Memory B cell (primary cell): Measurements from ENCODE around the gene CSNK1A1L.

Source experiments
- ATAC-seq: fragments of 150-1000 bp; cut with Tn5 transposase; 2 replicates; pipeline ENCODE4 v1.10.0; 2021; ENCODE audit warnings: low read depth, mild to moderate bottlenecking, moderate library complexity
- DNase-seq, 2 donors: peaks; one replicate each; pipeline ENCODE4 v3.0.0; 2022; ENCODE audit warnings: low spot score in 2 of 2
- H3K27ac Mint-ChIP-seq: one replicate; pipeline ENCODE4 v1.8.0; 2022; ENCODE audit warnings: mild to moderate bottlenecking, moderate library complexity, mixed read lengths
- H3K27me3 Mint-ChIP-seq: one replicate; pipeline ENCODE4 v1.8.0; 2022; ENCODE audit warnings: mixed read lengths
- H3K36me3 Mint-ChIP-seq: one replicate; pipeline ENCODE4 v1.8.0; 2022; ENCODE audit warnings: mild to moderate bottlenecking, mixed read lengths
- H3K4me1 Mint-ChIP-seq: one replicate; pipeline ENCODE4 v1.8.0; 2022; ENCODE audit warnings: mixed read lengths
- H3K4me3 Mint-ChIP-seq: one replicate; pipeline ENCODE4 v1.8.0; 2022; ENCODE audit warnings: mild to moderate bottlenecking, moderate library complexity, mixed read lengths
- H3K9me3 Mint-ChIP-seq: one replicate; pipeline ENCODE4 v1.8.0; 2022; ENCODE audit warnings: mixed read lengths

Gene CSNK1A1L

DNA sequence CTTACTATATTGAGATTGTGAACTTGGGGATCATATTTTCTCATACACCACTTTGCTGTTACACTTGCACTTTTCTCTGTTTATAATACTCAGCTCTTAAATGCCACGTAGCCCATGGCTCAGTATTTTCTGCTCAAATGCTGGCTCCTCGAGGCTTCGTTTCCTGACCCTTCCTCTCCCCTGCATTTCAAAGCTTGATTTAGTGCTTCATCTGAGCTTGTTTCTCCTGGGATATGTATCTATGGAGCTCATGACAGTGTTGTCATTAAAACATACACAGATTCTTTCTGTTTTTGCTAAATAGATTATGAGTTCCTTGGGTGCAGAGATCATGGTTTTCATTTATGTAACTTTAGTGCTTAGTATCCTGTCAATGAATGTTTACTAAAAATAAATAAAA lies 11.4 kb downstream of the CSNK1A1L start:
- no peak overlapping the region for H3K27ac Mint-ChIP-seq
- H3K4me3 Mint-ChIP-seq, result no peak overlapping the region
- no peaks in the 10 kb centered on the region for H3K4me1 Mint-ChIP-seq
- no peak for DNase-seq
- H3K36me3 Mint-ChIP-seq, result no peaks in the 10 kb centered on the region
- ATAC-seq, result no peak
- no peaks in the 10 kb centered on the region for H3K9me3 Mint-ChIP-seq
- H3K27me3 Mint-ChIP-seq, result peaks cover 6% of the 10 kb centered on the region

DNA sequence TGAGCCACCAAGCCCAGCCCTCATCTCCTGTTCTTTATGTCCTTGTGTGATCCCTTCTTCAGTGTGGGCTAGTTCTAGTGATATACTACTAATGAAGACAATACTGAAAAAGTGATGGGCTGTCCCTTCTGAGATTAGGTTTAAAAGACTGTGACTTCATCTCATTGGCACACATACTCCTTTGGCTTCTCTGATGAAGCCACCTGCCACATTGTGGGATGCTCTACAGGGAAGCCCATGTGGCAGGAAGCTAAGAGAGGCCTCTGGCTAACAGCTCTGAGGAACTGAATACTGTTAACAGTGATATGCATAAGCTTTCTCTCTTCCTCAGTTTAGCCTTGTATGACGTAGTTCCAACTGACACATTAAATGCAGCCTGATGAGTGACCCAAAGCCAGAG lies 13.6 kb downstream of the CSNK1A1L start:
- H3K4me1 Mint-ChIP-seq, result no peaks in the 10 kb centered on the region
- DNase-seq (no peak), ATAC-seq (no peak)
- peaks cover 10% of the 10 kb centered on the region for H3K27me3 Mint-ChIP-seq
- H3K9me3 Mint-ChIP-seq, result no peaks in the 10 kb centered on the region
- H3K27ac Mint-ChIP-seq, result no peak overlapping the region
- H3K36me3 Mint-ChIP-seq, result no peaks in the 10 kb centered on the region
- H3K4me3 Mint-ChIP-seq, result no peak overlapping the region

DNA sequence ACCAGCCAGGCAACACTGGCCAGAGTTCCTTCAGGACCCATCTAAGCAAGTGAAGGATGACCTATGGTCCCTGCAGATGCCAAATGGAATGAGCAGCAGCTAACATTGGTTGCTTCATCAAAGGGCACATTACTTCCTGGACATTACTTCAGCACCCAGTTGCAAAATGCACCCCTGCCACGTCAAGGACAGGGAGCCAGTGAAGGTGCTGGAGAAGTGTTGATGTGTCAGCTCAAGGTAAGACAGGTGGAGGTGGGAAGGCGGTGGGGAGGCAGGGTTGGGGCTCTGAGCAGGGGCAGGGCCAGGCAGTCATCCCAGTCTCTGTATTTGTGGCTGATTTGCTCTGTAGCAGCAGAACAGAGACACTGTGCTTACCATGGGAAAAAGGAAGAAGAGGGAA lies 14.6 kb downstream of the CSNK1A1L start:
- H3K27me3 Mint-ChIP-seq, result peaks cover 13% of the 10 kb centered on the region

DNA sequence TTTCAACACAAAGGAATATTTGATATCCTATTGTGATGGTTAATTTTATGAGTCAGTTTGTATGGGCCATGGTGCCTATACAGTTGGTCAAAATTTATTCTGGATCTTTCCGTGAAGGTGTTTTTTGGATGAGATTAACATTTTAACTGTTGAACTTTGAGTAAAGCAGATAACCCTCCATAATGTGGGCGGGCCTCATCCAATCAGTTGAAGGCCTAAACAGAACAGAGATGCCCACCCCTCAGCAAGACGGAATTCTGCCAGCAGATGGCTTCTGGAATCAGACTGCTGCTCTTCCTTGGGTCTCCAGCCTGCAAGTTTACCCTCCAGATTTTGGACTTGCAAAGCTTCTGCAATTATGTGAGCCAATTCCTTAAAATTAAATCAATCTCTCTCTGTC lies 16.0 kb downstream of the CSNK1A1L start:
- H3K4me1 Mint-ChIP-seq, result no peaks in the 10 kb centered on the region
- H3K36me3 Mint-ChIP-seq, result no peaks in the 10 kb centered on the region
- no peak overlapping the region for H3K27ac Mint-ChIP-seq
- DNase-seq, result no peak
- H3K4me3 Mint-ChIP-seq, result no peak overlapping the region
- ATAC-seq, result no peak
- no peaks in the 10 kb centered on the region for H3K9me3 Mint-ChIP-seq
- H3K27me3 Mint-ChIP-seq, result peaks cover 13% of the 10 kb centered on the region

More for the DNA sequence above, 14.6 kb downstream of the CSNK1A1L start:
- Mint-ChIP-seq H3K27ac (no peak overlapping the region), H3K36me3 (no peaks in the 10 kb centered on the region), H3K4me1 (no peaks in the 10 kb centered on the region), H3K9me3 (no peaks in the 10 kb centered on the region), H3K4me3 (no peak overlapping the region)
- ATAC-seq (no peak), DNase-seq (no peak)

DNA sequence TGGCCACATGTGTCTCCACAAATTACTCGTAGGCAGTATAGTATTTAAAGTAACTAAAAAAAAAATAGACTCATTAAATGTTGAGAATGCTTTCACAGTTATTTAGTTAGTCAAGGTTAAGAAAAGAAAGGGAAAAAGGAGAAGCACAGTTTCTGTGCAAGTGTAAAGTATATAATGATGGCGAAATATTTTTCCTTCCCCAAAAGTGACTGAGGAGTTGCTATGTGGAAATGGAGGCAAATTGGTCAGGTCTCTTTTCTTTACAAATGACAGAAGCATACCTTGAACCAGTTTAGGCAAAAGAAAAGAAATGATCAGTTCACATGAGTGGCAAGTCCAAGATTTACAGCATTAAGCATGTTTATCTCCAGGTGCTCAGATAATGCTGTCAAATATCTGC lies 18.0 kb downstream of the CSNK1A1L start:
- DNase-seq (no peak), ATAC-seq (no peak)
- no peak overlapping the region for H3K4me3 Mint-ChIP-seq
- no peaks in the 10 kb centered on the region for H3K4me1 Mint-ChIP-seq
- no peaks in the 10 kb centered on the region for H3K36me3 Mint-ChIP-seq
- no peaks in the 10 kb centered on the region for H3K9me3 Mint-ChIP-seq
- peaks cover 13% of the 10 kb centered on the region for H3K27me3 Mint-ChIP-seq
- H3K27ac Mint-ChIP-seq, result no peak overlapping the region

DNA sequence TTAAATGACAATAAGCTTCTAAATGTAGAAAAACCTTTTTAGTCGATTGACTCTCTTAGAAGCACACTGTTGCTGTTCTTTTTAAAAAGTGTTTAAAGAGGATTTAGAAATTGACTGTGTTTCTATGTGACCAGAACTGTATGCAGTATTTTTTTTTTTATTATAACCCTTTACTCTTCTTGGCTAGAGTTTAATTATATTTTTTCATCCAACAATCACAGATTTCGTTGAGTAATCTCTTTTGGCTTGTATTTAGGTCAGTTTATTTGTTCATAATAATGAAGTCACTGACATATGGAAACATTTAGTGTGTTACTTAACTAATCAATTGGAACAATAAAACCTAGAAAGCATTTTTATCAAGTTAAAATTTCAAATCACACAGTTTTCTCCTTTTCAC lies 19.9 kb downstream of the CSNK1A1L start:
- H3K4me3 Mint-ChIP-seq, result no peak overlapping the region
- DNase-seq, result no peak
- H3K4me1 Mint-ChIP-seq, result no peaks in the 10 kb centered on the region
- no peaks in the 10 kb centered on the region for H3K36me3 Mint-ChIP-seq
- no peak overlapping the region for H3K27ac Mint-ChIP-seq
- no peak for ATAC-seq
- no peaks in the 10 kb centered on the region for H3K9me3 Mint-ChIP-seq
- peaks cover 14% of the 10 kb centered on the region for H3K27me3 Mint-ChIP-seq

DNA sequence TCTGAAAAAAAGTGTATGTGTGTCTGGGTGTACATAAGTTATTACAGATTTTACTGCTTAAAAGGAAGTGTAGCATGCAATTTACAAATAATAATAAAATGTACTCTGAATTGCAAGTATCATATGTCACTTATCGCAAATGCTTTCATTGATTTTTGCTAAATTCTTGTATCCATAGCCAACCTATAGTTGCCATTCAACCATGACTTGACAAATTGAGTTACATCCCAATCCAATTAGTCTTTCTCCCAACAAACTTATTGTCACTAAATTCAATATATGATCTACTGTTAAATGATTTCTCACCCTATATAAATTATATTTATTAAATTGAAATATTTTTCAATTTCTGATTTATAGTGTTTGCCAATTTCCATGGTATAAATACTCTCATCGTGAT lies 28.6 kb downstream of the CSNK1A1L start:
- no peaks in the 10 kb centered on the region for H3K36me3 Mint-ChIP-seq
- H3K4me3 Mint-ChIP-seq, result no peak overlapping the region
- H3K27ac Mint-ChIP-seq, result no peak overlapping the region
- H3K4me1 Mint-ChIP-seq, result no peaks in the 10 kb centered on the region
- DNase-seq, result no peak
- ATAC-seq, result no peak
- H3K9me3 Mint-ChIP-seq, result no peaks in the 10 kb centered on the region
- peaks cover 7% of the 10 kb centered on the region for H3K27me3 Mint-ChIP-seq

DNA sequence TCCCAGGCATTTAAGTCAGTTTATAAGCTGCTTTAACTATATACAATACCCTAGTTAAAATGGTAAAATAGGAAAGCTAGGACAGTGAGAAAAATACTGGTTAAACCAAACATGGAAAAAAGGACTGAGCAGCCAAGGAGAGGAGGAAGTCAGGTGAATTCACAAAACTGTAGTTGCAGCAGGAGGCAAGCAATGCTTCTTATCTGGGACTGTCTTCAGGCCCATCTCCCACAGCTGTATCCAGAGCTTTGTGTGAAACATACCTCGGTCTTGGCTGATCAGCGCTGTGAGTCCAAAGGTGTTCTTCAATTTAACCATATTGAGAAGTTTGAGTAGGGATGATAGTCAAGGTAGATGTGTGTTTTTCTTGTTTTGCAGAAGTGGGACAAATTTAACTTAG lies 30.3 kb downstream of the CSNK1A1L start:
- H3K9me3 Mint-ChIP-seq, result no peaks in the 10 kb centered on the region
- no peaks in the 10 kb centered on the region for H3K4me1 Mint-ChIP-seq
- no peaks in the 10 kb centered on the region for H3K36me3 Mint-ChIP-seq
- ATAC-seq, result no peak
- H3K4me3 Mint-ChIP-seq, result no peak overlapping the region
- no peak for DNase-seq
- peaks cover 4% of the 10 kb centered on the region for H3K27me3 Mint-ChIP-seq
- no peak overlapping the region for H3K27ac Mint-ChIP-seq

DNA sequence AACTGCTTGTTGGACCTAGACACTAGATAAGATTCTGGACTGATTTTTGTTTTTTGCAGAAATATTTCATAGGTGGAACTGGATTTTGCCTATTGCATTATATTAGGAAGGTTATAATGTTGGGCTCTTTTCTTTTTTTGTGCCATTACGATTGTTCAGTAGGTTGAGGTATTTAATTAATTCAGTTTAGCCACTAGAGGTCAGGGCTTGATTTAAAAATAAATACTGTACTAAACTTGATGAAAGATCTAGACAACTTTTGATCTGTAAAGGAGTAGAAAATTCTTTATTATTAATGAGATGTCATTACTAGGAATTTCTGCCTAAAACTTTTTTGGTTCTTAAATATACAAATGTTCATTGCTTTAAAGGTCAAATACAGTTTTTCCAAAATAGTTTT lies 30.8 kb downstream of the CSNK1A1L start:
- peak; percentile 35 for ATAC-seq
- Mint-ChIP-seq H3K4me1 (no peaks in the 10 kb centered on the region), H3K4me3 (no peak overlapping the region), H3K27me3 (peaks cover 4% of the 10 kb centered on the region), H3K36me3 (no peaks in the 10 kb centered on the region), H3K27ac (no peak overlapping the region), H3K9me3 (no peaks in the 10 kb centered on the region)
- no peak for DNase-seq

DNA sequence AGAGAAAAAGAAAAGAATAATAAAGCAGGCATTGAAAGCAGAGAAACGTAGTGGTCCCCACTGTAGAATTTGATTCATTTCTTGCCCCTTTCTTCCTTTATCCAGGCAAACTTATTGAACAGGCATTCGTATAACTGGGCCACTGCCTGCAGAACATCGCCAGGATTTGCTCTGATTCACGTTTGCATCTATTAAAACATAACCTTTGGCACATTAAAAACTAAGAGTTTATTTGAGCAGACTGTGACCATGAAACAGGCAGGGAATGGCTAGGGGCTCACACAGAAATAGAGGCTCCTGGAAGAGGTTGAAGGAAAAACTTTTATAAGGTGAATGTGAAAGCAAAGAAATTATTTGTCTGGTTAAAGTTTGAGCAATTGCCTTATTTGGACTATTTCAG lies 33.4 kb downstream of the CSNK1A1L start:
- Mint-ChIP-seq H3K36me3 (no peaks in the 10 kb centered on the region), H3K4me3 (no peak overlapping the region), H3K9me3 (no peaks in the 10 kb centered on the region), H3K4me1 (peaks cover 5% of the 10 kb centered on the region), H3K27ac (no peak overlapping the region), H3K27me3 (peaks cover 6% of the 10 kb centered on the region)
- DNase-seq (no peak), ATAC-seq (no peak)

DNA sequence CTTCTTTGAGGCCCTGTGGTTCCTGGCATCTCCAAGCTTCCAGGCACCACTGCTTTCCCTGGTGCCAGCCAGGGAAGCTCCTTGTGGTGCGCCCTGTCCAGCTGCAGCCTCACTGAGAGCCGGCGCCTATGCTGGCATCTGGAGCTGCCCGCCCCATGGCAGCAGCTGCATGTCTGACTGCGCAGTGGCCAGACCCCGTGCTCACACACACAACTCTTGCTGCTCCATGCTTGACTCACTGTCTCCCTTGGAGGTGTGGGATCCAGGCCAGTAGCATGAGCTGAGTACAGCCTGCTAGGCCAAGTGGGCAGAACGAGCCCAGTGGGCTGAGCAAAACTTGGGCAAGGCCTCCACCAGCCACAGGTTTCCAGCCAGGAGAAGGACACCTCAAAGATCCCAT lies 34.5 kb downstream of the CSNK1A1L start:
- H3K4me1 Mint-ChIP-seq, result peaks cover 5% of the 10 kb centered on the region
- DNase-seq (no peak), ATAC-seq (no peak)
- H3K9me3 Mint-ChIP-seq, result no peaks in the 10 kb centered on the region
- no peak overlapping the region for H3K27ac Mint-ChIP-seq
- H3K4me3 Mint-ChIP-seq, result no peak overlapping the region
- no peaks in the 10 kb centered on the region for H3K36me3 Mint-ChIP-seq
- H3K27me3 Mint-ChIP-seq, result peaks cover 8% of the 10 kb centered on the region

DNA sequence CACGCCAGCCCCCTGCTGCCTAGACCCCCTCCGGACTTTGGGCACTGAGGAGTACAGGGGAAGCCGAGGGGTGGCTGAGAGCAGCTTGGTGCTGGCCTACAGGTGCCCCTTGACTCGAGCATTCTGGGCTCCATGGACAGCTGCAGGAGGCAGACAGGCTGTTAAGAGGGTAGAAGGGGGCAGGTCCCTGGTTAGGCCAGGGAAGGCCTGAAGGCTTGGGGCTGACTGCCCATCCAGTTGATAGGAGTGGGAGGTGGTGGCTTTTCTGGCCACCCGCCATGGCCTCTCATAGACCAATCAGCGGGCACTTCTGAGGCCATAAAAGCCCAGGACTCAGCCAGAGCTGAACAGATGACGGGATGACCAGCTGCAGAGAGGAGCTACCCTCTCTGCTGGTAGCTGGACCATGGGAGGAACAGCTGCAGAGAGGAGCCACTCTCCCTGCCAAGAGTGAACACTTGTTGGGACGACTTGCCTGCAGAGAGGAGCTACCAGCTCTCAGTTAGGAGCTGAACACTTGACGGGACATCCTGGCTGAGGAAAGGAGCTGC lies 35.2 kb downstream of the CSNK1A1L start:
- no peaks in the 10 kb centered on the region for H3K9me3 Mint-ChIP-seq
- peaks cover 8% of the 10 kb centered on the region for H3K27me3 Mint-ChIP-seq
- no peaks in the 10 kb centered on the region for H3K36me3 Mint-ChIP-seq
- no peak overlapping the region for H3K27ac Mint-ChIP-seq
- no peak overlapping the region for H3K4me3 Mint-ChIP-seq
- ATAC-seq (no peak), DNase-seq (no peak)
- H3K4me1 Mint-ChIP-seq, result peaks cover 5% of the 10 kb centered on the region

DNA sequence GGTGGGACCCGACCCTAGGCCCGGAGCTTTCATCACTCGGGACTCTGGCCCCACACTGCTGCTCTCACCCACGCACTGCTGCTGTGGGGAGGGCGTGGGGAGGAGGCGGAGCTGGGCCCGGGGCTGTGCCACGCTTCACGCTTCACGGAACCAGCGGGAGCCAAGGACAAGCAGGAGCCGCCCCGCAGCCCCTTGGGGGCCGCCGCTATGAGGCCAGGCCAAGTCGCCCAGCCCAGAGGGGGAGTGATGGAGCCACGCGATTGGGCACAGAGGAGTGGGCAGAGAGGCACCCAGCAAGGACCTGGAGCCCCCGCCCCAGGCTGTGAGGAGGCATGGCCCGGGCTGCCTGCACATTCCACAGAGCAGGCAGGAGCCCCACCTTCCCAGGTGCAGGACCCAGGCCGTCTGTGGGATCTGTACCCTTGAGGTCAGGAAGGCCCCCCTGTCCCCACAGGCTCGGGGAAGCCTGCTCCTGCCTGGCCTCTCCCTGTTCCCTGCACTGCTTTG lies 35.8 kb downstream of the CSNK1A1L start:
- no peaks in the 10 kb centered on the region for H3K36me3 Mint-ChIP-seq
- DNase-seq (no peak), ATAC-seq (no peak)
- H3K27me3 Mint-ChIP-seq, result peaks cover 10% of the 10 kb centered on the region
- no peaks in the 10 kb centered on the region for H3K9me3 Mint-ChIP-seq
- H3K27ac Mint-ChIP-seq, result no peak overlapping the region
- H3K4me3 Mint-ChIP-seq, result no peak overlapping the region
- peaks cover 5% of the 10 kb centered on the region for H3K4me1 Mint-ChIP-seq

DNA sequence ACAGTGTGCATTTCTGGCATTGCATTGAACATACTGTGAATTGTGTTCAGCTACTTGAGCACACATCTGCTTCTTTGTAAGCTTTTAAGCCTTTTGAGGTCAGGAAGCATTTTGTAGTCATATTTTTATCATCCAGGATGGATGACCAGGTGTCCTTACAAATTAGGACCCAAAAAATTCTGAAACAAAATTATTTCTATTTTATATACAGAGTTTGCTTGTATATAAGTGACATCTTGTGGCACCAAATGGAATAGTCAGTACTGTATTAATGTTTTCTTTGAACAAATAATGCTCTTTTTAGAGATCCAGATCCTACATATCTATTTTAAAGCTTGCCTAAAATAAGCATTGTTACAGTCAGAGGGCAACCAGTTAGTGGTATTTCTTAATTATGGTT lies 36.5 kb downstream of the CSNK1A1L start:
- Mint-ChIP-seq H3K27ac (no peak overlapping the region), H3K36me3 (no peaks in the 10 kb centered on the region), H3K4me1 (peaks cover 5% of the 10 kb centered on the region), H3K27me3 (peaks cover 10% of the 10 kb centered on the region), H3K4me3 (no peak overlapping the region), H3K9me3 (no peaks in the 10 kb centered on the region)
- DNase-seq (no peak), ATAC-seq (no peak)

DNA sequence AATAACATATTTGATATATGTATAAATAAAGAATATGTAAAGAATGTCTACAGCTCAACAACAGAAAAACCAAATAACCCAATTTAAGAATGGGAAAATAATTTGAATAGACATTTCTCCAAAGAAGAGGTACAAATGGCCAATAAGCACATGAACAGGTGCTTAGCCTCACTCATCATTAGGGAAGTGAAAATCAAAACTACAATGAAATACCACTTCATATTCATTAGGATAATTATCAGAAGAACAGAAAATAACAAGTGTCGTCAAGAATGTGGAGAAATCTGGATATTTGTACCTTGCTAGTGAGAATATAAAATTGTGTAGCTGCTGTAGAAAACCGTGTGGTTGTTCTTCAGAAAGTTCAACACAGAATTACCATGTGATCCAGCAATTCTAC lies 37.6 kb downstream of the CSNK1A1L start:
- H3K27ac Mint-ChIP-seq, result no peak overlapping the region
- no peaks in the 10 kb centered on the region for H3K9me3 Mint-ChIP-seq
- H3K27me3 Mint-ChIP-seq, result peaks cover 8% of the 10 kb centered on the region
- H3K36me3 Mint-ChIP-seq, result no peaks in the 10 kb centered on the region
- no peak for DNase-seq
- peaks cover 5% of the 10 kb centered on the region for H3K4me1 Mint-ChIP-seq
- peak; percentile 34 for ATAC-seq
- no peak overlapping the region for H3K4me3 Mint-ChIP-seq
